ENCODE data around the gene BANF1.
A peak's percentile ranks its signal among the peaks of the same experiment; 100 is the strongest.

Gene BANF1, protein sequence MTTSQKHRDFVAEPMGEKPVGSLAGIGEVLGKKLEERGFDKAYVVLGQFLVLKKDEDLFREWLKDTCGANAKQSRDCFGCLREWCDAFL

DNA sequence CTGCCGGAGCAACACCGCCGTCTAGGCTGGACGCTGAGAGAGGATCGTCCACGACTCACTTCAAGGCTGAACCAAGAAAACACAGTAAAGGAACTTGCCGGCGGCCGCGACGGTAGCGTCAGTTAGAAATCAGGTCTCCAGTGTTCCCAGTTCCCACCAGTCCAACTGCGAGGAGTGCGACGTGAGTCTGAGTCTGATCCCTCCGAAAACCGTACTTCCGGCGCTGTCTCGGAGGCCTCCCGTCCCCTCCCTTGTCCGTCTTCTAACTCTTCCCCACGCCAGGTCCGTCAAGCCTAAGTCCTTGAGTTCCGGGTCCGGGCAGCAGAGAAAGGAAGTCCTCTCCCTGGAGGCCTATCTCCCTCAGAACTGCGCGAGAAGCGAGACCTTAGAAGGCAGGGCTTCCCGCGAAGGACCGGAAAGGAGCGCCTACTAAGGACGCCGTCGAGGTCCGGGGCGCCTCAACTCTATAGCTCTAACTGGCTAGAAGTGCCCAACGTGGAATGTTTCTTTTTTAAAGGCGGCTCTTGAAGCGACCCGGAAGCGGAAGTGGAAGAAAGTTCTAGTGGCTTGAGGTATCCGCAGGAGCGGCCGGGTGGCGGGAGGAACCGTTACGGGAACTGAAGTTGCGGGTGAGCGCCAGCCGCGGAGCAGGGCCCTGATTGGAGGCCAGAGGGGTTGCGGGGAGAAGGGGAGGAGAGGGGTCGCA lies at the start of gene BANF1, which contains the start of gene EIF1AD:
Gene BANF1, plus strand, starts transcription at position 562 of the 706 bp plus-strand sequence. CDS start 748 bp downstream, outside the sequence.
Gene EIF1AD, minus strand, starts transcription at position 216 of the 706 bp plus-strand sequence. CDS start 1,768 bp downstream, outside the sequence.
- DNase-seq: peak; percentile 94 to 100 (median 100)

DNA sequence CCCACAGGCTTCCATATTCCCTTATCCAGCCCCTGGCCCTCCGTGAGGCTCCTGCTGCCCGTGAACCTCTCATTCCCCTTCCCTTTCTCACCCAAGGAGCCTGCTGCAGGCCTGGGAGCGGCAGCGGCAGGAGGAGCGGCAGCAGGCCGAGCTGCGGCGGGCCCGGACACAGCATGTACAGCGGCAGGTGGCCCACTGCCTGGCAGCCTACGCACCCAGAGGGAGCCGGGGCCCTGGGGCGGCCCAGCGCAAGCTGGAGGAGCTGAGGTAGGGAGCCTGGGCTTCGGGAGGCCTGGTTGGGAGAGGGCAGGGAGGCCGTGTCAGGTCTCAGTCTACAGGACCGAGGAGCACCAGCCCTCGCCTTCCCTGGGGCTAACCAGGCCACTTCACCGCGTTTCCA lies 48.8 kb upstream of the BANF1 start:
- DNase-seq: no peak

DNA sequence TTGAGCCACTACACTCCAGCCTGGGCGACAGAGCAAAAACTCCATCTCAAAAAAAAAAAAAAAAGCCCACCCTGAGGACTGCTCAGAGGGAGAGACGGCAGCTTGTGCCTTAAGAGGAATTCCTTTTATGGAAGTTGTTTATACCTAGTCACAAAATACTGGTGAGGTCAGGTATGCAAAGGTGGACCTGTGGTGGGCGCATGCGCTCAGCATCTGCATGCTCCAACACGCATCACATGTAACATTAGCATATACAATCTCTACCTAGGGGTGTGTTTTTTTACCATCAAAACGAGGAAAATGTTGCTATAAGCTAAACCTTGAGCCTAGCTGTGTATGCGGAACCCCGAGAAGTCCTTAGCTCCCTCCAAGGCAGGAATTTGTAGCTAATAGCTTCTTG lies 47.5 kb upstream of the BANF1 start:
- no peak for DNase-seq

DNA sequence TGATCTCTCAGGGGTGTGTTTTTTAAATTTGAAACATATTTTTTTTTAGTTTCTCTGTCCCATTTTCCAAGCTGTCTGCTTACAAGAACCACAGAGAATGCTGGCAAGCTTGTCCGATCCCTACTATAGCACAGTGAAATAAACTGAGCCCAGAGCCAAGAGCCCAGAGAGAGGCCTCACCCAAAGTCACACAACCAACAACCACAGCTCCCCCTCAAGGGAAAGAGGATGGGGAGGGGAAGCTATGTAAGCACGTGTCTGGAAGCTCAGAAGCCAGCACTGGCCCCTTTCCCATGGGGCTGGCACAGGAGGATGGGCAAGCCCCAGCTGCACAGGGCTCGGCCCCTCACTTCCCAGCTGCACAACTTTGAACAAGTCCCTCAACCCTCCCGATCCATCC lies 44.0 kb upstream of the BANF1 start:
- DNase-seq: no peak

DNA sequence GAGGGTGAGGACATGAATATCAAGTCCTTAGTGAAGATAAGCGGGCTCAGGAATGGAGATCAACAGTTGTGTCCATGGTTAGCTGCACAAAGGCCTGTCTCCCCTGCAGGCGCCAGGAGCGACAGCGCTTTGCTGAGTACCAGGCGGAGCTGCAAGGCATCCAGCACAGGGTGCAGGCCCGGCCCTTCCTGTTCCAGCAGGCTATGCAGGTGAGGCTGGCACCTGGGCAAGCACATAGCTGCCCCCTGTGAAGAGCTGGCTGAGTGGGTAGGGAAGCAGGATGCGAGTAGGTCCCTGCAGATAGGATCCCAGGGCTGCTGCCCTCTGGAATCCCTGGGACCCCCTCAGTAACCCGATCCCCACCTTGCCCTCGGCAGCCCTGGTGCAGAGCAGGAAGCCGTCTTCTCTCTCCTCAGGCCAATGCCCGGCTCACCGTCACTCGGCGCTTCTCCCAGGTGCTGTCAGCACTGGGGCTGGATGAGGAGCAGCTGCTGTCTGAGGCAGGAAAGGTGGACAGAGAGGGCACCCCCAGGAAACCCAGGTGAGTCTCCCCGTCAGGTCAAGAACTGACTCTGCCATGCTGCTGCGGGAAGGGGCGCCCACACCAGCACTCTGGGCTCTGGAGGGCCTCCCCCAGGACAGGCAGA lies 43.4 kb upstream of the BANF1 start:
- no peak for DNase-seq

DNA sequence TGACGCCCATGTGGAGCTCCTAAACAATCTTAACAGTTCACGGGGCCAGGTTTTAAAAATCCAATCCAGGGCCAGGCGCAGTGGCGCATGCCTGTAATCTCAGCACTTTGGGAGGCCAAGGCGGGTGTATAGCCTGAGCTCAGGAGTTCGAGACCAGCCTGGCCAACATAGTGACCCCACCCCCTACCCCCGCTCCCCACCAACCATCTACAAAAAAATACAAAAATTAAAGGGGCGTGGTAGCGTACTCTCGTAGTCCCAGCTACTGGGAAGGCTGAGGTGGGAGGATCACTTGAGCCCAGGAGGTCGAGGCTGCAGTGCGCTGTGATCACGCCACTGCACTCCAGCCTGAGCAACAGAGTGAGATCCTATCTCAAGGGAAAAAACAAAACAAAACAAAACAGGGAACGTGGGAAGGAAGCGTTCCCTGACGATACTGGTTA lies 41.5 kb upstream of the BANF1 start:
- no peak for DNase-seq

DNA sequence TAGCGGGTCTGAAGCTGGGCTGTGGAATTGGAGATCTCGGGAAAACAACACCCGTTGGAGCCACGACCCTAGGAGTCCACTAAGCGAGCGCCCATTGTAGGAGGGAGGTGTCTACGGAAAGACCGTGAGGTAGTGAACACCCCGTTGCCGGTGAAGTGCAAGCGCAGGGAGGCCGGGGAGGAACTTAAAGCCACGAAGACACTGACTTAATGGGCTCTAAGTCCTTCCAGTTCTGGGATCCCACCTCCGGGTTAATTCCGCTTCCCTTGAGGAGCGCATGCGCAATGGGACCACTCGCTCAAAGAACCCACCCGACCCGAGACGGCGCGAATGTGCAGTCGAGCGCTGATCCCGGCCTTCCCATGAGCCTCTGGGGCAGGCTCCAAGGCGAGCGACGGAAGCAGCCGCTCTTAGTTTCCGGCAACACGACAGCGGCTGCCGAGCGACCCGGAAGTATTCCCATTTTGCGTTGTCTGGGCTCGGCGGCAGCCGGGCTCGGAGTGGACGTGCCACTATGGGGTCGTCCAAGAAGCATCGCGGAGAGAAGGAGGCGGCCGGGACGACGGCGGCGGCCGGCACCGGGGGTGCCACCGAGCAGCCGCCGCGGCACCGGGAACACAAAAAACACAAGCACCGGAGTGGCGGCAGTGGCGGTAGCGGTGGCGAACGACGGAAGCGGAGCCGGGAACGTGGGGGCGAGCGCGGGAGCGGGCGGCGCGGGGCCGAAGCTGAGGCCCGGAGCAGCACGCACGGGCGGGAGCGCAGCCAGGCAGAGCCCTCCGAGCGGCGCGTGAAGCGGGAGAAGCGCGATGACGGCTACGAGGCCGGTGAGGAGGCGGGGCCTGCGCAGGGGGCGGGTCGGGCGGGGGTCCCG lies 40.8 kb upstream of the BANF1 start, which contains the start of gene SART1:
Gene SART1, plus strand, starts transcription at position 468 of the 874 bp plus-strand sequence. Its CDS starts 47 bp downstream, at position 515.
- DNase-seq: peak; percentile 97 to 99 (median 97)

DNA sequence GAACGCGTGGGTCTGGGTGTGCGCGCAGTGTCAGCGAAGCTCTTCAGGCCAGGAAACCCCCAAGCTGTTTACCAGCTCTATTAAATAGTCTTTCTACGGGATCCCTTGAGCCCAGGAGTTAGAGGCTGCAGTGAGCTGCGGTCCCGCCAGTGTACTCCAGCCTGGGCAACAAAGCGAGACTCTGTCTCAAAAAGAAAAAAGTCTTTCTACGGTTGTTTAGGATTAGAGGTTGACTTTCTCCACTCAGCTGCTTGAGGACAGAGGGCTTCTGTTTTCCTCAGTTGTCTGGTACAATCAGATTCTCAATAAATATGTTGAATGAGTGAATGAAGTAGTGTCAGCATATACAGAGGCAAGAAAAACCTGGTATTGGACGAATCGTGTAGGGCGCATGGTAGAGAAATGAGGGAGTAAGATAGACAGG lies 40.1 kb upstream of the BANF1 start:
- DNase-seq: no peak

DNA sequence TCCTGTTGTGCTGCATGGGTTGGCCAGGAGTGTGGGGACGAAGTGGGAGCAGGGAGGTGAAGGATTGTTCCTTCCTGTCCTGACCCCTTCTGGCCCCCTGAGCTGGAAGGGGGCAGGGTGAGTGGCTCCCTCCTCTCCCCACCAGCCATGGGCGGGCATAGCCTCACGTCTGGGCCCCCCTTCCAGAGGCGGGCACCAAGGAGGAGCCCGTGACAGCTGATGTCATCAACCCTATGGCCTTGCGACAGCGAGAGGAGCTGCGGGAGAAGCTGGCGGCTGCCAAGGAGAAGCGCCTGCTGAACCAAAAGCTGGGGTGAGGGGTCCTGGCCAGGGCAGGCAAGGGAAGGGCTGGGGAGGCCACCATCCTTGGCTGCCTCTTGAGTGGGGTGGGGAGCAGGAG lies 37.4 kb upstream of the BANF1 start:
- DNase-seq: no peak

DNA sequence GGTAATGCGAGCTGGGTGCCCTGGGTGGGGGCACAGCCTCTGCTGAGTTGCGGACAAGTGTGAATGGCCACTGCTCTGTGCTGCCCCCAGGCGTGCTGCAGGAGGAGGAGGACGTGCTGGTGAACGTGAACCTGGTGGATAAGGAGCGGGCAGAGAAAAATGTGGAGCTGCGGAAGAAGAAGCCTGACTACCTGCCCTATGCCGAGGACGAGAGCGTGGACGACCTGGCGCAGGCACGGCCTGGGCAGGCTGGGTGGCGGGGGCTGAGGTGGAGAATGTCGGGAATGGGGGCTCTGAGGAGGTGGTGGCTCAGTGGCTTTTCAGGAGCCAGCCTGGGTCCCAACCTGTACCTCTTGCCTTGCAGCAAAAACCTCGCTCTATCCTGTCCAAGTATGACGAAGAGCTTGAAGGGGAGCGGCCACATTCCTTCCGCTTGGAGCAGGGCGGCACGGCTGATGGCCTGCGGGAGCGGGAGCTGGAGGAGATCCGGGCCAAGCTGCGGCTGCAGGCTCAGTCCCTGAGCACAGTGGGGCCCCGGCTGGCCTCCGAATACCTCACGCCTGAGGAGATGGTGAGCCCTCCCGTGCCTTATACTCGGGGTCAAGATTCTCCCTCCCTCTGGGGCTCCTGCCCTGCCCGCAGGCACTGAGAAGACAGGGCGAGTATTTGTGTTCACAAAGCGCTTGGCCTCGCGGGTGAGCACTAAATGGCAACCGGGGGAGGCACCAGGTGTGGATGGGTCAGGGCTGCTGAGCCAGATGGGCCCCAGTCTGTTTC lies 36.1 kb upstream of the BANF1 start:
- no peak for DNase-seq

DNA sequence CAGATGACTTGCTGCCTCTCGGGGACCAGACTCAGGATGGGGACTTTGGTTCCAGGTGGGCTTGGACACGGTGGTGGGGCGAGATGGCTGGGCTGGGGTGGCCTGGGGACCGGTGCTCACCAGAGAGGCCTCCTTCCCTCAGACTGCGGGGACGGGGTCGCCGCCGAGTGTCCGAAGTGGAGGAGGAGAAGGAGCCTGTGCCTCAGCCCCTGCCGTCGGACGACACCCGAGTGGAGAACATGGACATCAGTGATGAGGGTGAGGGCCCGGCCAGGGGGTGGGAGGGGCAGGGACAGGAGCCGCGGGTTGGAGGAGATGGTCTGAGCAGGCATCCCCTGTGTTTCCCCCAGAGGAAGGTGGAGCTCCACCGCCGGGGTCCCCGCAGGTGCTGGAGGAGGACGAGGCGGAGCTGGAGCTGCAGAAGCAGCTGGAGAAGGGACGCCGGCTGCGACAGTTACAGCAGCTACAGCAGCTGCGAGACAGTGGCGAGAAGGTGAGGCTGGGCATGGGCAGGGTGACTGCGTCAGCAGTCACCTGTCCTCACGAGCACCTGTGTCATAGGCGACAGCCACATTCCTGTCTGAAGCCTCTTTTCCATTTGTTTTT lies 34.9 kb upstream of the BANF1 start:
- no peak for DNase-seq

DNA sequence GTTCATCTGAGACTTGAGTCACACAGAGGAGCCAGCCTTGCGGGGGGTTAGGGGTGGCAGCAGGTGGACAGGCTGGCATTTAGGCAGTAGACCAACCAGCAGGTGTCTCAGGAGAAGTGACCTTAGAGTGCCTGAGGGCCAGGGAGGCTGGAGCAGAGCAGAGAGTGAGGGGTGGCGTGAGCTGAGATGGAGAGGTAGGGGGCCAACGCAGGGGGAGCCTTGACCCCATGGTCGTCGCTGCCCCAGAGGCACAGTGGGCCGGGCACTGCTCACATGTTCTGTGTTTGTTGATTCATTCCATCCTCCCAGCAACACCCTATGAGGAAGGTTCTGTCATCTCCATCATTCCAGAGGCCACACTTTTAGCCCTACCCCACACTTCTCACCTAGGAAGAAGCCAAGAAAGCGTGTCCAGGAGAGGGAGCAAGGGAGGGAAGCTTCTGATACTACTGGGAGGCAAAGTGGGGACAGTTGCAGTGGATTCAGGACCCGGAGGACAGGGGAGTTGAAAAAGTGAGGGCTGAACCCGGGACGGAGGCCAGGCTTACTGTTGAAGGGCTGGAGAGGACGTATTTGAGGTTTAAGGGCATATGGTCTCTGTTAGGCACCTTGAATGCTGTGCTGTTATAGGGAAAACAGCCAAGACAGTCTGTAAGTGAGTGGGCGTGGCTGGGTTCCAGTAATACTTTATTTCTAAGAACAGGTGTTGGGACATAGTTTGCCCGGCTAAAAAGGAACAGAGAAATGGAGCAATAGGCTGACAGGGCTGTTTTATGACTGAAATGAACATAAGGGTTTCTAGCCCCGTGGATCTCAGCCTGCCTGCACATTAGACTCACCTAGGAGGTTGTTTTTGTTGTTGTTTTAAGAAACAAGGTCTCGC lies 33.5 kb upstream of the BANF1 start:
- no peak for DNase-seq

DNA sequence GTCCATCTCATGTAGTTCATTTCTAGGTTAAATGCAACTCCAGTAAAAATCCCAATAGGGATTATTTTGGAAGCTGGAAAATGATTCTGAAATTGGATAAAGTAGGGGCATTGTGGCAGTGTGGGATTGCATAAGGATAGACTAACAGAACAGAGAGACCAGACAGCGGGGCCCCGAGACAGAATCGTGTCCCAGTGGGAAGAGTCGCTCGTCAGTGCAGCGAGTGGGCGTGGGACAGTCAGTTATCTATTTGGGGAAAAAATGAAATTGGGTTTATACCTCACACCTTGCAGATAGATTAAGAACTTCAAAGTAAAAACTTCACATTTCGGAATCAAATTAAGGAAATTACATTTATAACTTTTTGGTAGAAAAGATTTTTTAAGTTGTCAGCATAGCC lies 30.2 kb upstream of the BANF1 start:
- no peak for DNase-seq

DNA sequence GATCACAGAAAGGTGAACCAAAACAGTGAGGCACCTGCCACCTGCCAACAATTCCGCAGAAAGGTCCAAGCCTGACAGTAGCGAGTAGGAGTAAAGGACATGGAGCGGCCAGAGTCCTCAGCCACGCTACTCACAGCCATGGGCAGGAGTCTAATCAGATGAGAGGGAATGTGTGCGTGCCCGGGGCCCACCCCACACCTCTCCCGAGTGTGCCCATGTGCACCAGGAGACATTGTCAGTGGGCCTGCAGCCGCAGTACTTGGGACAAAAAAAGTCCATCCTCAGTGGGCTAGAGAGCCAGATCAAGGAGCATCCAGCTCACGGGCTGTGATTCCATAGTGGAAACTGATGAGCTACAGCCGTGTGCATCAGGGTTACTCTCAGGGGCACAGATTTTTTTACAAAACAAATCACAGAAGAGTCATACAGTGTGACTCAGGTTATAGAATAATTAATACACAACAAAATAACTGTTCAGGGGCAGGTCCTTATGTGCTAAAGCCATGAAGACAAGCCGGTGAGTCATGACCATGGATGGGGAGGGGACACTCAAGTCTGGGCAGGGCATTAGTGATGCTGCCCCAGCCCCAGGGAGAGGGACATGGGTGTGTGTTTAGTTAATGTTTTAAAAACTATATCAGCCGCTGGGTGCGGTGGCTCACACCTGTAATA lies 28.7 kb upstream of the BANF1 start:
- DNase-seq: no peak

DNA sequence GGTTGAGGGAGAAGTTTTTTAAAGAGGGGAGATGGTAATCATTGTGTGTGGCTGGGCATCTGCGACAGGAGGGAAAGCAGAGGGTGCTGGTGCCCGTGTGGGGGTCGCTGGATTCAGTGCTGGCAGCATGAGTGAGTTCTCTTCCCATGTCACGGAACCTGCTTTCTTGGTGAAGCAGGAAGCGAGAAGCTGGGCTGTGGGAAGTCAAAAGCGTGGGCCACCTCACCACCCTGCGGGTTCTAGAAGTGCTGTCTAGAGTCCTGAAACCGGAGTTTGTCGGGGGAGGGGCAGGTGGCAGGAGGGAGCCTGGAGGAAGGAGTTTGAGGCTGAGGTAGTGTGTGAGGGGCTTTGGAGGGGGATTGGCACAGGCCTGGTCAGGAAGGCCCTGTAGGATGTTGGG lies 26.5 kb upstream of the BANF1 start:
- DNase-seq: no peak

DNA sequence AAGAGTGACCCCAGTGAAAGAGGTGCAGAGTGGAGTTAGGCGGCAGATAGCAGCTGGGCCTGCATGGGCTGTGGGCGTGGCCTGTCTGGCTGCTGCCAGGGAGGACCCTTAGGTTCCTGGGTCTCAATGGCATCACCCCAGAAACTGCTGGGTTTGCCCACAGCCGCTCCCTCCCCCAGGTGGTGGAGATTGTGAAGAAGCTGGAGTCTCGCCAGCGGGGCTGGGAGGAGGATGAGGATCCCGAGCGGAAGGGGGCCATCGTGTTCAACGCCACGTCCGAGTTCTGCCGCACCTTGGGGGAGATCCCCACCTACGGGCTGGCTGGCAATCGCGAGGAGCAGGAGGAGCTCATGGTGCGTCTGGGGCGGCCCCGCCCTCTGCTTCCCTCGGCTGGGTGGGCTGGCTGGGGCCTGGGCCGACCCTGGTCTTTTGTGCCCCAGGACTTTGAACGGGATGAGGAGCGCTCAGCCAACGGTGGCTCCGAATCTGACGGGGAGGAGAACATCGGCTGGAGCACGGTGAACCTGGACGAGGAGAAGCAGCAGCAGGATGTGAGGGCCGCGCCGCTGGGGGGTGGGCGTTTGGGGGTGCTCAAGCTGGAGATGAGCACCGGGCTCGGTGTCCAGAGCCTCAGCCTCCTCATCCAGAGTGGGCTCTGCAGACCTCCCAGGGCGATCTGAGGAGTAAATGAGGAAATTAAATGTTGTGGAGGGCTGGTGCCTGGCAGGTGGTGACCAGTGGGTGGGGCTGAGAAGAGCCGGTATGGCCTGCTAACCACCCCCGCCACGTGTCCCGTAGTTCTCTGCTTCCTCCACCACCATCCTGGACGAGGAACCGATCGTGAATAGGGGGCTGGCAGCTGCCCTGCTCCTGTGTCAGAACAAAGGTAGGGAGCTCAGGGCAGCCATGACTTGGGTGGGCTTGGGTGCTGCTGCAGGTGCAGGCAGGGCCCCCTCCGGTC lies 25.8 kb upstream of the BANF1 start:
- no peak for DNase-seq

DNA sequence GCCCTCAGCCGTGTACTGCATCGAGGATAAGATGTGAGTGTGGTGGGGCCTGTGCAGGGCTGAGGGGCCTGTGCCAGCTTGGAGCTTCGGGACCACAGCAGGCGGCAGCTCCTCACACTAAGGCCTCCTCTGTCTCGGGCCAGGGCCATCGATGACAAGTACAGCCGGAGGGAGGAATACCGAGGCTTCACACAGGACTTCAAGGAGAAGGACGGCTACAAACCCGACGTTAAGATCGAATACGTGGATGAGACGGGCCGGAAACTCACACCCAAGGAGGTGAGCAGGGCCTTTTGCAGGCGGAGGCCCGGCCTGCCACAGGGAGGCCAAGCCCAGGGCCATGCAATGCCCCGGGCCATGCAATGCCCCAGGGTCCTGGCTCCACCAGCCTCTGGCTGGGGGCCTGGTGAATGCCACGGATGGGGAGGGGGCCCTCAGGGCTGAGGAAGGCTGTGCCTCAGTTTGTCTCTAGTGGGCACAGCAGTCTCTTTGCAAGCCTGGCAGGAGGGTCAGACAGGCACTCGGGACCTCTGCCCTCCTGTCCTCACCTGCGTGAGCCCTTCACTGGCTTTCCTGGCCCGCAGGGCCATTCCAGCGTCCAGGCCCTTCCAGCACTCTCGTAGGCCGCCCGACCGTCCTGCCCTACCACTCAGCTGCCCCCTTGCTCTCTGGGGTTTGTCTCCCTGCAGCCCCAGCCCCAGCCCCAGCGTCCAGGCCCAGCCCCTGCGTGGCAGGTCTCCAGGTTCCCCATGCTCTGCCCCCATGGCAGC lies 24.5 kb upstream of the BANF1 start:
- no peak for DNase-seq

All from NCI-H1417 (cell line).